ENCODE results near the gene ZNF513.

The ZNF513 gene

GRCh38 chr2:27379836-27380625 is 503 bp downstream of the ZNF513 start:
- no peak for DNase-seq

DNA sequence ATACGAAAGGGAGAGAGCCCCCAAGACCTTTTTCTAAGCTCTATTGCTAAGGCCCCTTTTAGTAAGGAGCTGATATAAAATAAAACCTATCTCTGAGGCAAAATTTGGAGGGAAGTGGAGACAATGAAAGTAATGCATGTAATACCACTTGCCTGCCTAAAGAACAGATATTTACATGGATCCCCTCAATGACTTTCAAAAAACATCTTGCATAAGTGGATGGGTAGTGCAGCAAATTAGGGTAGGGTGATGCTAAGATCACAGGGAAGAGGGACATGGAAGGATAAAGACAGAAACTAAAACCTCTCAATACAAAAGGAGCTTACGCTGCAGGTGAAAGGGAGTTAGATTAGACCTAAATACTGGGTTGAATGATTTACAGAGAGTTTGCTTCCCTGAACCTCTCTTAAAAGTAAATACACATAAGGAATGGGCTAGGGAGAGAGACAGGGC is 1.1 kb downstream of the ZNF513 start:
- no peak for DNase-seq

DNA sequence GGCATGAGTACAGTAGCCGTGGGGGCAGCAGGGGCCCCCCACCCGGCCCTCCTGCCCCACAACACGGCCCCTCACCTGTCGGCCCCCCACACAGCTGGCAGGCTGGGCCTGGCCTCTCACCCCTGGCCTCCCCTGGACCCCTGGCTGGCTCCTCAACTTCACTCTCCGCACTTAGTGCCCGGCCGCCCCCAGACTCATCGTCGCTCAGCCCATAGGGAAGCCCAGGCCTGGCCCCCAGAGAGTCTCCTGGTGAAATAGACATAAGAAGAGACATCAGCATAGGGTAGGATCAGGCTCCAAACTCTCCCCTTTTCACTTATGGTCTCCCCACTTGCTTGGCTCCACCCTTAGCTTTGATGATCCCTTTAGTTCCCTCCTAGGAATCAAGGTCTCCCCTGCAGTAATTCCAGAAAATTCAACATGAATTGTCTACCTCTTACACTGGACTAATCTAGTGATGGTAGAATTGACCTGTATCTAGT is 1.7 kb downstream of the ZNF513 start:
- no peak for DNase-seq

- DNase-seq = no peak
Measured at GRCh38 chr2:27378096-27378808, 2.3 kb downstream of the ZNF513 start.

DNA sequence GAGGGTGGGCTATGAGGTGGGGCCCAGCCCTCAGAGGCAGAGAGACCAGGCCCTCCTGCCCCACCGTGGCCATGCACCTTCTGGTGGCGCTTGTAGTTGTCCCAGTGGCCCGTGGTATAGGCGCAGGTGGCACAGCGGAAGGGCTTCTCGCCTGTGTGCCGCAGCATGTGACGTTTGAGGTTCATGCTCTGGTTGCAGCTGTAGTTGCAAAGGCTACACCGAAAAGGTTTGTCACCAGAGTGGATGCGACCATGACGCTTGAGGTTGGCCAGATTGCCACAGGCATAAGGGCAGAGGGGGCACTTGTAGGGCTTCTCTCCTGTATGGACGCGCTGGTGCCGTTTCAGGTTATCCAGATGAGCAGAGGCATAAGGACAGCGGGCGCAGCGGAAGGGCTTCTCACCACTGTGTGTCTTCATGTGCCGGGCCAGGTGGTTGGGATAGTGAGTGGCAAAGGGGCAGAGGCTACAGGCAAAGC is 2.9 kb downstream of the ZNF513 start:
- no peak for DNase-seq

DNA sequence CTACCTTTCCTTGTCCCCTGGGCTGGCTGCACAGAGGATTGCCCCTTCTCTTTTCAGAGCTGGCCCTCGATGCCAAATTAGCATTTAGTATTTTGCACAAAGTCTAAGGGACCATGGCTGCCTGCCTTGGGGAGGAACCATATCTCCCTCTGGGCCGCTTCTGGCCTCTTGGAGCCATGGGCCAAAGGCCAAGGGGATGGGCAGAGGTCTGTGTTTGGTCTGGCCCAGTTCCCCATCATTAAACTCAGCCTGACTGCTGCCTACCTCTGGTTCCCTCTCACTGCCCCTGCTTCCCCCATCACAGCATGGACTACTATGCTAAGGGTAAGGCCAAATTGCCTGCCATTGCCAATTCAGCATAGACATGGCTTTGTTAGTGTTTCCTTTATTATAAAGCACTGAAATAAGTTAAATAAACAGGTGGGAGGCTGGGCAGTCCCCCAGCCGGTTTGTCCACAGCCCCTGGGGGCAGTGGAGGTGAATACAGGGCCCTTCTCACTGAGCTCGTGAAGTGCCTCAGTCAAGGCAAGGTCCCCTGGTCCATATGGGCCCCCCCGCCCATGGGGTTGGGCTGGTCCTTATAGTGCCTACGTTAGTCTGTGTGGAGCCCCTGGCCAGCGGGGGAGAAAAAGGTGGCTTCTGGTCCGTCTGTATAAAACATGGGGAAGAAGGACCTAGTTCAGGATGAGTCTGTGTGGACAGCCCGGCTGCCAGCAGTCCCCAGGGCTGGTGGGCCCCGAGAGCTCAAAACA is 3.5 kb downstream of the ZNF513 start:
- DNase-seq = no peak

- DNase-seq = no peak
Measured at GRCh38 chr2:27376151-27376865, 4.2 kb downstream of the ZNF513 start.

- no peak for DNase-seq
Measured at GRCh38 chr2:27375513-27376099, 4.9 kb downstream of the ZNF513 start.

- DNase-seq = no peak
Measured at GRCh38 chr2:27373567-27373966, 7.0 kb downstream of the ZNF513 start.

- DNase-seq = no peak
Measured at GRCh38 chr2:27372937-27373336, 7.6 kb downstream of the ZNF513 start.

DNA sequence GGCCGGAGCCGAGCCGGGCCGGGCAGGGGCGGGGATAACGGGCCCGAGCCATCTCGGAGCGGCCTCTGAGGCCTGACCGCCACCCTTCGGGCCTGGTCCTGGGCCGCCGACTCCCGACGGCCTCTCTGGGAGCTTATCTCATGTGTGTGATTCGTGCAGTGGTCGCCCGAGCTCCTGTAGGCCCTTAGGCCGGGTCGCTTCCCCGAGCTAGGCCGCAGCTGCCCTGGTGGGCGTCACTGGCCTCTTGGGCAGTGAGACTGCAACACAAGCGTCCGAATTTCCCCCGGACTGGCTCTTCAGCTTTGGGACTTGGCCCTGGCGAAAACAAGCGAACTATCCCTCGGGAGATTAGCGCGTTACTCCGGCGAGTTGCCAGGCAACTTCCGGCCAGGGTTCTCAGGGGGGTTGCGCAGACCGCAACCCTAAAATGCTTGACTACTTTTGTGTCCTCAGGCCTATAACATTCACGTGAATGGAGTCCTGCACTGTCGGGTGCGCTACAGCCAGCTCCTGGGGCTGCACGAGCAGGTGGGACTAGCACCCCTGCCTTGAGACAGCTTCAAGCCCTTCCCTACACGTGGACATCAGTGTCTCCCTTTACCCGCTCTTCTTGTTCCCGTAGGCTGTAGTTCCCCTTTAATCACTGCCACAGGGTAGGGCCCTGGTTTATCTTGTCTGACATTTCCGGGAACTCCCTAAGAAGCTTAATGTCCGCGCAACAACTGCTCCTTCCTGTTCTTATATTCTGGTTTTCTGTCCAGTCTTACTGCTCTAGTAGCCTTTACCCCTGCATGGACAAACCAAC is 9.5 kb downstream of the ZNF513 start:
- DNase-seq = no peak

DNA sequence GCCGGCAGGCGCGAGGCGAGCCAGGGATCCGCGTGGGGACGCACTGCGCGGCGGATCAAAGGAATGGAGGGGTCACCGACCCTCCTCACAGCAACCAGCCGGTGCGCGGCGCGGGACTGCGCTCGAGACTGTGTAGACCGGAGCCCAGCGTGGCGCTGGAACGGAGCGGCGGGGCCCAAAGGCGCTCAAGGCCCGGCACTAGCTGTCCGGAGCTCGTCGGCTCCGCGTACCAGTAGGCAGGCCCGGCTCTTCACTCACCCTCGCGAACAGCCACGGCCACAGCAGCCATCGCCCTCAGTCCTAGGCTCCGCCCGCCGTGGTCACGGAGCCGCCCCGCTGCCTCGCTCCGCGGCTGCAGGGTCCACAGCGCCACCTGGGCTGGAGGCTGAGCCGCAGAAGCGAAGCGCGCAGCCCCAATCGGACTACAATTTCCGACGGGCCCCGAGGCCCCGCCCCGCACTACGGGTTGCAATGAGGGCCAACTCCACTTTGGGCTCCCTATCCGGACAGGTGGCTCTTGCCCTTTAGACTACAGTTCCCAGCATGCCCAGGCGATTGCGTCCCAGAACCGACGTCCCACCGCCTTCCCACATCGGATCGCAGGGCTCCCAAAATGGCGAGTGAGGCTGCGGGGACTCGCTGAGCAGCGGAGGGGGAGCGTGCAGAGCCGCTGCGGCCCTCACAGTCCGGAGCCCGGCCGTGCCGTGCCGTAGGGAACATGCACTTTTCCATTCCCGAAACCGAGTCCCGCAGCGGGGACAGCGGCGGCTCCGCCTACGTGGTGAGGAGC is 10.3 kb downstream of the ZNF513 start, which contains the start of the genes EIF2B4 and SNX17:
Gene EIF2B4 (minus strand): TSS at position 313 of the 790 bp plus-strand sequence. CDS start 24 bp downstream, at position 289.
Gene SNX17 (plus strand): TSS at position 591 of the 790 bp plus-strand sequence. CDS start 128 bp downstream, at position 719.
- DNase-seq = peak; percentile 99

- DNase-seq = no peak
Measured at GRCh38 chr2:27369471-27370025, 11.0 kb downstream of the ZNF513 start.

DNA sequence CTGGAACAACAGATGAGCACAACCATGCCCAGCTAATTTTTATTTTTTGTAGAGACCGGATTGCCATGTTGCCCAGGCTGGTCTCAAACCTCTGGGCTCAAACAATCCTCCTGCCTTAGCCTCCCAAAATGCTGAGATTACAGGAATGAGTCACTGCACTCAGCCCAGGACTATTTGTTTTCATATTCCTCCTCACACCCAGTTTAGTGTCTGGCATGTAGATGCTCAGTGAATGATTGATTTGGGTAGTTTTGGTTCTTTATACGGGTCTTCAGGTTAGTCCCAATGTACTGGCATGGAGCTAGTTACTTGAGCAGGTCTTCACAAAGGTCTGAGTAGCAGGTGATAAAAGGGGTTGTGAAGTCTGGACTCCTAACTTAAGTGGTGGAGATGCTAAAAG is 16.6 kb downstream of the ZNF513 start:
- no peak for DNase-seq

GRCh38 chr2:27362678-27363420 is 17.7 kb downstream of the ZNF513 start:
- no peak for DNase-seq

- peak; percentile 84 for DNase-seq
Measured at GRCh38 chr2:27356382-27357181, 24.0 kb downstream of the ZNF513 start, which contains the start of gene GTF3C2. TSS of gene GTF3C2 (minus strand) at chr2:27356764. CDS start at chr2:27343554, 13,210 bp downstream.

DNA sequence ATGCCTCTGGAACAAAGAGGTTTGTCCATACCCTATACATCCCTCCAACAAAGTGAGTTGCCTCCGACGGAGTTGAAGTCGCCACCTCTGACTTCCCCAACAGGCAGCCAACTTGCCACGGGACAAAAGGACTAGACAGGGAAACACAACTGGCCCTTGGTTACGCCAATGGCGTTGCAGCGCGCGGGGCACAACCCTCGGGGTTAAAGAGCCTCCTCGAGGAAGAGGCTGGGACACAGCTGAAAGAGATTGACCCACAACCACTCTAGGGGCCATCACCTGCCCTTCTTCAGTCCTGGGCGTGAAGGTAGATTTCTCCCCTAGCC is 24.5 kb downstream of the ZNF513 start:
- peak; percentile 58 for DNase-seq

DNA sequence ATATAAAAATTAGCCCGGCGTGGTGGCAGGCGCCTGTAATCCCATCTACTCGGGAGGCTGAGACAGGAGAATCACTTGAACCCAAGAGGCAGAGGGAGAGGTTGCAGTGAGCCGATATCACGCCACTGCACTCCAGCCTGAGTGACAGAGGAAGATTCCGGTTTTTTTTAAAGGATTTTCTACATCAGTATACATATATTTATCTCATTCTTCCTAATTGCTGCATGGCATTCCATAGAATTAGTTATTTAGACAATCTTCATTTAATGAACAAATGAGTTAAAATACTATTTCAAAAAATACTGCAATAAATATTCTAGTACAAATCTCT is 26.0 kb downstream of the ZNF513 start:
- DNase-seq = no peak
